Measurements from ENCODE around the gene OR56B4. TPM values are rescaled to one million over a fixed set of nuclear protein-coding genes. Genes with fewer than 3 reads are reported as not detected.

Gene OR56B4
- polyA plus RNA-seq, 12 donors, result not detected

- no peak for DNase-seq
Observed at GRCh38 chr11:6151117-6151516, 43.6 kb downstream of the OR56B4 start.

GRCh38 chr11:6152126-6152525 is 44.6 kb downstream of the OR56B4 start:
- no peak for DNase-seq

DNA sequence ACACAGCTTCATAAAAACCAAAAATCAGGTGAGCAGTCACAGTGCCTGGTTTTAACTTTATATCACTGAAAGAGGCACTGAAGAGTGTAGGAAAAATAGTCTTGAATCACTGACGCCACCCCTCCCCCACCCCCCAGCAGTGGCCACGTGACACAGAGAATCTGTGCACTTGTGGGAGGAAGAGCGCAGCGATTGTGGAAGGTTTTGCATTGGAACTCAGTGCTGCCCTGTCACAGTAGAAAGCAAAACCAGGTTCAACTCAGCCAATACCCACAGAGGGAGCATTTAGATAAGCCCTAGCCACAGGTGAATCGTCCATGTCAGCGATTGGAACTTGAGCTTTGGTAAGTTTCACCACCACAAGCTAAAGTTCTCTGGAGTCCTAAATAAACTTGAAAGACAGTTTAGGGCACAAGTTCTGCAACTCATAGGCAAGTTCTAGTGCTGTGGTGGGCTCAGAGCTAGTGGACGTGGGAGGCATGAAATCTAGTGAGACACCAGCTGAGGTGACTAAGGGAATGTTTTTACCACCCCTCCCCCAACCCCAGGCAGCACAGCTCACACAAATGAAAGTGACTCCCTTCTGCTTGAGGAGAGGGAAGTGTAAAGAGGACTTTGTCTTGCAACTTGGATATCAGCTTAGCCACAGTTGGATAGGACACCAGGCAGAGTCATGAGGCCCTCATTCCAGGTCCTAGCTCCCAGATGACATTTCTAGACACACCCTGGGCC is 49.3 kb downstream of the OR56B4 start:
- no peak for DNase-seq

Other genes with a start within 250 kb of the OR56B4 start
- gene OR52E8, start 250.0 kb upstream of the OR56B4 start, polyA plus RNA-seq (ENCODE audit: insufficient read length in 12 of 12), result not detected
- gene OR52E4, start 227.1 kb upstream of the OR56B4 start, polyA plus RNA-seq (ENCODE audit: insufficient read length in 12 of 12), result under 1 TPM in 1 of 12 donors, not detected in 11; 0.05 TPM
- gene OR52E5, start 214.5 kb upstream of the OR56B4 start, polyA plus RNA-seq (ENCODE audit: insufficient read length in 12 of 12), result not detected
- gene OR56A3, start 165.4 kb upstream of the OR56B4 start, polyA plus RNA-seq (ENCODE audit: insufficient read length in 12 of 12), result not detected
- not detected for gene OR56A5, start 139.2 kb upstream of the OR56B4 start, polyA plus RNA-seq (ENCODE audit: insufficient read length in 12 of 12)
- not detected for gene OR52L1, start 120.7 kb upstream of the OR56B4 start, polyA plus RNA-seq (ENCODE audit: insufficient read length in 12 of 12)
- under 1 TPM in 2 of 12 donors, not detected in 10; 0.08 TPM for gene OR56A4, start 100.7 kb upstream of the OR56B4 start, polyA plus RNA-seq (ENCODE audit: insufficient read length in 12 of 12)
- not detected for gene OR56A1, start 76.9 kb upstream of the OR56B4 start, polyA plus RNA-seq (ENCODE audit: insufficient read length in 12 of 12)
- gene OR52B2, start 62.6 kb downstream of the OR56B4 start, polyA plus RNA-seq (ENCODE audit: insufficient read length in 12 of 12), result not detected
- gene OR52W1, start 91.5 kb downstream of the OR56B4 start, polyA plus RNA-seq (ENCODE audit: insufficient read length in 12 of 12), result under 1 TPM in 1 of 12 donors, not detected in 11; 0.15 TPM
- under 1 TPM in 9 of 12 donors, not detected in 3; 0.11 to 0.58 (median 0.25) TPM for gene C11orf42, start 97.9 kb downstream of the OR56B4 start, polyA plus RNA-seq (ENCODE audit: insufficient read length in 12 of 12)
- gene FHIP1B, start 127.0 kb downstream of the OR56B4 start, polyA plus RNA-seq (ENCODE audit: insufficient read length in 12 of 12), result 10 to 100 TPM in 11 of 12 donors, not detected in 1; 19.2 to 53.0 (median 26.6) TPM
- gene CNGA4, start 131.4 kb downstream of the OR56B4 start, polyA plus RNA-seq (ENCODE audit: insufficient read length in 12 of 12), result under 1 TPM in 7 of 12 donors, not detected in 5; 0.10 to 0.36 (median 0.16) TPM
- gene CCKBR, start 152.2 kb downstream of the OR56B4 start, polyA plus RNA-seq (ENCODE audit: insufficient read length in 12 of 12), result under 1 TPM in 2 of 12 donors, not detected in 10; 0.07 to 0.25 TPM
- 10 to 100 TPM in 11 of 12 donors, not detected in 1; 18.1 to 37.8 (median 21.3) TPM for gene CAVIN3, start 212.8 kb downstream of the OR56B4 start, polyA plus RNA-seq (ENCODE audit: insufficient read length in 12 of 12)

Measured in muscle of arm (tissue), 12 donors.